ENCODE results near the gene PTPRB.

DNA sequence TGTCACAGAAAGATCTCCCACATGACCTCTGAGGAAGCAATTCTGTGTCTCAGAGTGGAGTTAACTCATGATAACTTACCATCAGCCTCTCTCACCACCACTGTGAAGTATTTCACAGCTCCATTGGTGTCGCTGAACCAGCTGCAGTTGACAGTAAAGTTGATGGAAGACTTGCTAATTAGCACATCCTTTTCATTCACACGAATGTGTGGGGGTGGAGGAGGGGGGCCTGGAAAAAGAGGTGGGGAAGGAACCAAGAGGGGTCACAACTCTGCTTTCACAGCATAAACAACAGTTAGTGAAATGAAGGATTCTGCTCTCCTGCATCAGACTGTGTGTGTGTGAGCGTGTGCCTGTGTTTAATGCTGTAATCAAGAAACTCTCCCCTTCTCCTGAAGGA lies 82.1 kb downstream of the PTPRB start:
- TF ChIP-seq POLR2A (IDR thresholded peaks at IDR 0.05): no peak
- TF ChIP-seq, protein P1, sequence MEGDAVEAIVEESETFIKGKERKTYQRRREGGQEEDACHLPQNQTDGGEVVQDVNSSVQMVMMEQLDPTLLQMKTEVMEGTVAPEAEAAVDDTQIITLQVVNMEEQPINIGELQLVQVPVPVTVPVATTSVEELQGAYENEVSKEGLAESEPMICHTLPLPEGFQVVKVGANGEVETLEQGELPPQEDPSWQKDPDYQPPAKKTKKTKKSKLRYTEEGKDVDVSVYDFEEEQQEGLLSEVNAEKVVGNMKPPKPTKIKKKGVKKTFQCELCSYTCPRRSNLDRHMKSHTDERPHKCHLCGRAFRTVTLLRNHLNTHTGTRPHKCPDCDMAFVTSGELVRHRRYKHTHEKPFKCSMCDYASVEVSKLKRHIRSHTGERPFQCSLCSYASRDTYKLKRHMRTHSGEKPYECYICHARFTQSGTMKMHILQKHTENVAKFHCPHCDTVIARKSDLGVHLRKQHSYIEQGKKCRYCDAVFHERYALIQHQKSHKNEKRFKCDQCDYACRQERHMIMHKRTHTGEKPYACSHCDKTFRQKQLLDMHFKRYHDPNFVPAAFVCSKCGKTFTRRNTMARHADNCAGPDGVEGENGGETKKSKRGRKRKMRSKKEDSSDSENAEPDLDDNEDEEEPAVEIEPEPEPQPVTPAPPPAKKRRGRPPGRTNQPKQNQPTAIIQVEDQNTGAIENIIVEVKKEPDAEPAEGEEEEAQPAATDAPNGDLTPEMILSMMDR (IDR thresholded peaks at IDR 0.05 in 8 of 11, conservative IDR thresholded peaks at IDR 0.05 in 3 of 11): no peak

Data from spleen (tissue), 7 donors.